OCI-LY1 (cell line): ENCODE measurements around the gene LRRC72.

Experiments
- H2AFZ ChIP-seq: fragments of 200-600 bp; sonication (generic), shearing (Covaris generic); 2 replicates; pipeline ENCODE4 v1.6.0; 2014; ENCODE audit warnings: antibody characterized with exemption, mild to moderate bottlenecking, low read length
- H3F3A ChIP-seq: fragments of 200-600 bp; sonication (generic), shearing (Covaris generic); 2 replicates; pipeline ENCODE4 v1.6.0; 2014; ENCODE audit warnings: mild to moderate bottlenecking, antibody characterized with exemption, low read length, moderate library complexity; ENCODE audit not compliant: insufficient read depth
- H3K27ac ChIP-seq: fragments of 200-600 bp; sonication (generic); 2 replicates; pipeline ENCODE4 v1.5.1; 2014; ENCODE audit warnings: low read length, mixed run types, mild to moderate bottlenecking, low read depth; ENCODE audit not compliant: poor library complexity, severe bottlenecking
- H3K27me3 ChIP-seq: fragments of 200-600 bp; sonication (generic); 2 replicates; pipeline ENCODE4 v1.6.0; 2014; ENCODE audit warnings: antibody characterized with exemption, mild to moderate bottlenecking, low read length, moderate library complexity; ENCODE audit not compliant: insufficient read depth
- H3K36me3 ChIP-seq: fragments of 200-600 bp; sonication (generic); 2 replicates; pipeline ENCODE4 v1.6.1; 2014; ENCODE audit warnings: mild to moderate bottlenecking, antibody characterized with exemption, low read length, moderate library complexity, mixed read lengths; ENCODE audit not compliant: insufficient read depth
- H3K4me1 ChIP-seq: fragments of 200-600 bp; sonication (generic); 2 replicates; pipeline ENCODE4 v1.5.1; 2014; ENCODE audit warnings: mild to moderate bottlenecking, low read length, moderate library complexity; ENCODE audit not compliant: insufficient read depth, severe bottlenecking
- H3K4me2 ChIP-seq: fragments of 200-600 bp; sonication (generic), shearing (Covaris generic); 2 replicates; pipeline ENCODE4 v1.6.1; 2014; ENCODE audit warnings: low read length
- H3K4me3 ChIP-seq: fragments of 200-600 bp; sonication (generic); 2 replicates; pipeline ENCODE4 v1.5.1; 2014; ENCODE audit warnings: low read length, low read depth, mild to moderate bottlenecking, mixed read lengths; ENCODE audit not compliant: poor library complexity, severe bottlenecking
- H3K79me2 ChIP-seq: fragments of 200-600 bp; shearing (Covaris generic); 2 replicates; pipeline ENCODE4 v1.6.1; 2016; ENCODE audit warnings: mixed run types, low read length, mixed read lengths; ENCODE audit not compliant: insufficient read depth
- H3K9ac ChIP-seq: fragments of 200-600 bp; sonication (generic), shearing (Covaris generic); 2 replicates; pipeline ENCODE4 v1.6.1; 2014; ENCODE audit warnings: mild to moderate bottlenecking, low read length, mixed read lengths
- H3K9me2 ChIP-seq: fragments of 200-600 bp; sonication (generic), shearing (Covaris generic); 2 replicates; pipeline ENCODE4 v1.6.1; 2014; ENCODE audit warnings: low read depth, mild to moderate bottlenecking, low read length, mixed read lengths
- H3K9me3 ChIP-seq: fragments of 200-600 bp; shearing (Covaris generic); 2 replicates; pipeline ENCODE4 v1.6.1; 2014; ENCODE audit warnings: low read length, mixed read lengths
- H4K20me1 ChIP-seq: fragments of 200-600 bp; sonication (generic), shearing (Covaris generic); 2 replicates; pipeline ENCODE4 v1.6.0; 2016; ENCODE audit warnings: mild to moderate bottlenecking, low read length; ENCODE audit not compliant: insufficient read depth
- CTCF ChIP-seq: fragments of 200-600 bp; sonication (generic), shearing (Covaris generic); IDR thresholded peaks from 2 replicates; pipeline ENCODE4 v1.5.1; 2017; ENCODE audit warnings: mild to moderate bottlenecking, antibody characterized with exemption, low read length, moderate library complexity, mixed read lengths
- EZH2 ChIP-seq: fragments of 200-600 bp; sonication (generic), shearing (Covaris generic); IDR thresholded peaks from 2 replicates; pipeline ENCODE4 v1.8.0; 2017; ENCODE audit warnings: borderline replicate concordance, mixed run types, mild to moderate bottlenecking, antibody characterized with exemption, low read length, moderate library complexity, mixed read lengths

Gene LRRC72

GRCh38 chr7:16484453-16485158, 42.0 kb upstream of the LRRC72 start:
- Histone ChIP-seq H3K9me2 (no peaks in the 10 kb centered on the region), H3K27me3 (no peaks in the 10 kb centered on the region), H3K36me3 (no peaks in the 10 kb centered on the region), H3K4me3 (no peak overlapping the region), H4K20me1 (no peaks in the 10 kb centered on the region), H3K4me2 (no peak overlapping the region), H2AFZ (no peak overlapping the region), H3K9me3 (no peaks in the 10 kb centered on the region), H3K4me1 (no peaks in the 10 kb centered on the region), H3F3A (no peaks in the 10 kb centered on the region), H3K9ac (no peak overlapping the region), H3K27ac (no peak overlapping the region), H3K79me2 (no peaks in the 10 kb centered on the region)
- TF ChIP-seq EZH2 = no peak
- no peak for TF ChIP-seq CTCF

GRCh38 chr7:16491148-16491547, 35.5 kb upstream of the LRRC72 start:
- Histone ChIP-seq H3K27ac (no peak overlapping the region), H3K4me3 (no peak overlapping the region), H4K20me1 (no peaks in the 10 kb centered on the region), H3K27me3 (no peaks in the 10 kb centered on the region), H3K9me3 (no peaks in the 10 kb centered on the region), H3K79me2 (no peaks in the 10 kb centered on the region), H3K4me2 (no peak overlapping the region), H3K9me2 (no peaks in the 10 kb centered on the region; the same call in 1 of the 2 replicates), H3F3A (no peaks in the 10 kb centered on the region), H2AFZ (no peak overlapping the region), H3K36me3 (no peaks in the 10 kb centered on the region), H3K9ac (no peak overlapping the region), H3K4me1 (no peaks in the 10 kb centered on the region)
- no peak for TF ChIP-seq CTCF
- TF ChIP-seq EZH2 = no peak

DNA sequence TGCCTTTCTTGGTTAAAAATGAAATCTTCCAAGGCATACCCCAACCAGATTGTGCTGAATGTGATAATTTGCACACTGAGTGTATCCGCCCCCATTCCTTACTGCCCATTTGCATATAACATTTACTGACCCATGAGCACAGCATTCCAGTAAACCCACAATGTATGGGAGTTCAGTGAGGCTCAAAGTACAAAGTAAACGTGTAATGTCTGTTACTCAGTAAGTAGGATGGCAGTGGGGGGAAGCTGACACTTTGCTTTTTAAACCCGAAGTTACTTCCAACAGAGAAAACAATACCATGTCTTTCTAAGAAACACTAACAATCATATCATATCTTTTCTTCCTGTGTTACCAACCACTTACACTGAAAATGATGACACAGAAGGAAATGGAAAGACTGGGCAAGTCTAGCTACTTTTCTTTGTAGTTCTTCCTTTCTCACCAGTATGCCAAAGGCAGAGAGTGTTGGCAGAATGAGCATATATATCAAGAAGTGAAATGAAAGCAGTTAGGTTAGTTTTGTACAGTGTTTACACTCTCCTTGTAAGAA, 34.0 kb upstream of the LRRC72 start:
- Histone ChIP-seq H4K20me1 (no peaks in the 10 kb centered on the region), H2AFZ (no peak overlapping the region), H3K79me2 (no peaks in the 10 kb centered on the region), H3F3A (no peaks in the 10 kb centered on the region), H3K36me3 (no peaks in the 10 kb centered on the region), H3K4me1 (no peaks in the 10 kb centered on the region), H3K27me3 (no peaks in the 10 kb centered on the region), H3K4me2 (no peak overlapping the region), H3K9me3 (no peaks in the 10 kb centered on the region), H3K4me3 (no peak overlapping the region), H3K9ac (no peak overlapping the region), H3K9me2 (no peaks in the 10 kb centered on the region; the same call in 1 of the 2 replicates), H3K27ac (no peak overlapping the region)
- no peak for TF ChIP-seq EZH2
- no peak for TF ChIP-seq CTCF
